Measurements from ENCODE around the gene NAV3.

GRCh38 chr12:77918046-77918445 lies 87.4 kb downstream of the NAV3 start:
- TF ChIP-seq CTCF (IDR thresholded peaks at IDR 0.05): no peak
- no peak for TF ChIP-seq EP300 (IDR thresholded peaks at IDR 0.05)
- TF ChIP-seq POLR2A (IDR thresholded peaks at IDR 0.05): no peak
- TF ChIP-seq POLR2AphosphoS5 (IDR thresholded peaks at IDR 0.05): no peak

Data from sigmoid colon (tissue), 4 donors.